NCI-H2227 (cell line): ENCODE measurements around the gene AFF3.
A peak's percentile ranks its signal among the peaks of the same experiment; 100 is the strongest.

Experiments used
- DNase-seq: peaks from one replicate; lab custom pipeline; 2025; ENCODE audit not compliant: unreplicated experiment; lab: John Stamatoyannopoulos, UW

The AFF3 gene

DNA sequence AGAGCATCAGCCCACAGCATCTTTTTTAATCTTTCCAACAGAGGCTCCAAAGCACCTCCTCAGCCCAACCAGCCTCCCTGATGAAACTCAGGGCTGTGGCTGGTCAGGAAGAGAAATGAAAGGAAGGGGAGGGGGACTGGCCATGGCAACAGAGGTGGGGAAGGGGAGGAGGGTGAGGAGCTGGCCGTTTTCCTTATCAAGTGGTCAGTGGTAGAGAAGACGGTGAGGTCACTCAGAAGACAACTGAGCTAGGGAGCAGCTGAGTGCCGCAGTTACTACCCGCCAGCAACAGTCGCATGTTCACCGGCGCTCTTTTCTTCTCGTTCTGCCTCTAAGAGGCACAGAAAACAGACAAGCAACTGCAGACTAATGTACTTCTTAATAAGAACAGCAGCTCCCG lies 97.4 kb downstream of the AFF3 start:
- DNase-seq, result peak; percentile 41

DNA sequence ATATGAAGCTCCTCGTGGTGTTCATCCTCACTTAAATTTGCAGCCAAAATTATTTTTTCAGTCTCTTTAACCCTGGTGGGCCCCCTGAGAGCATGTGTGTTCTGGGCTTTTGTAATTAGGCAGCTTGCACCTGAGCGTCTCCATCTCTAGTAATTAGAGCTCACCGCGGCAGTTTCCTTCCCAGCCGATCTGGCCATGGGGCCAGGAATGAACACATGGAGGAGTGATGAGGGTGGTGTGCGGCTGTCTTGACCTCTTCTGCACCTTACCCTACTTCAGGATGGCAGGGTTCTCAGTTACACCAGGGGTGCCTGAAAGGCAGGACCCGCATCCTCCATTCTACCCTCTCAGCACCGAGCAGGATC lies 98.5 kb downstream of the AFF3 start:
- peak; percentile 13 for DNase-seq

DNA sequence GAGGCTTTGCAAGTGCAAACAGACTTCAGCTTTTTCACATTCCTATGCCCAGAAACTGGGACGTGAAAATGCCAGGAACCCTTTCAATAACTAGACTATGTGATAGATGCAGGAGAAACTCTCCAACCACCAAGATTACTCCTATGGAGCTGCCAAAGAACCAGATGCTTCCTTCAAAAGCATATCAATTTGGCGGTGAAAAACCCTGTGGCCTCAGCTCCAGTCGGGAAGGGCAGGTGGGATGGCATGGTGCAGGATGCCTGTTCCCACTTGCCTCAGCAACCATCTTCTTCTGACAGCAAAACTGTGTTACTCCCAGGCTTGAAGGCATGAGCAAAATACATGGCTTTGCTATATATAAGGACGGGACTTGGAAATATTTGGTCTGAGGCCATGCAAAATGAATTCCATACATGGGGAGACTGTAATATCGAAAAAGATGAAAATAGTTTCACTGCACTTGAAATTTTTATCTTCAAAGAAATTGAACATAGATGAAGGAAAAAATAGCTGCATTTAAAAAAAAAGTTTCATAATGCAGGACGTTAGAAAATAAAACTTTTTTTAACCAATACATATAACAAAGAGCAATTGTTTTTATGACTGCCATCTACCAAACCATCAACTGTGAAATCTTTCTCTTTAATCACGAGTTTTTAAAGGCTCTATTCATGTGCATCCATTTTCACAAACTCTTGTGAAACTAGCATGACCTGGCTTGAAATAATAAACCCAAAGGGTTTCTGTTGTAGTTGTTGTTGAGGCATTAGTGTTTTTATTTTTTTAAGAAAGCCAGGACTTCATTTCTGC lies 99.1 kb downstream of the AFF3 start:
- no peak for DNase-seq

DNA sequence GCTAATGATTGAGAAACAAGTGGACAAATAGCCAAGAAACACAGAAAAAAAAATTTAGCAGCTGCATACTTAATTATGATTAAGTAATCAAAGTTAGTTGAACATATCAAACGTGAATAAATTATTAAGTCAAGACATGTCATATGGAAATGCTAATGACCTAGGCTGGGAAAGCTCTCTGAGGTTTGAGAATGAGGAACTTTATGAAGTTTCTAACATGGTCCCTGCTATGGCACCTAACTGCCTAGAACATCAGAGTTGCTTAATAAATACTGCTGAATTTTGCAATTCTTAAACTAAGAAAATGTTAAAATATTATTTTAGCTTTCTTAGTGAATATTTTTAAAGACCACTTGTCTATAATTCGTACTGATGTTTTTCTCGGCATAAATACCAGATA lies 99.8 kb downstream of the AFF3 start:
- no peak for DNase-seq

DNA sequence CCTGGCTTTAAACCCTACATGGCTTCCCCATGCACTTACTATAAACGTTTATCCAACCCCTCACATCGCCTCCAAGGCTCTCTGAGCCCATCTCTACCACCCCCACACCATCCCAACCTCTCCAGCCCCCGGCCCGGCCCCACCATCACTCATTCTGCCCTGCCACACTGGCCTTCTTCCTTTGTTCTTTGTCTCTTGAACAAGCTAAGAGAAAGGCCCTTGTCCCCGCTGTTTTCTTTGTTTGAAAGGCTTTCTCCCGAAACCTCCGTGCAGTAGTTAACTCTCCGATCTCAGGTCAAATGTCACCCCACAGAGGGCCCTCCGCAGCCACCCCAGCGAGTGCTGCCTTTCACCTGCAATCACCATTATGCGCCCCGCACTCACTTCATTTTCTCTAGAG lies 100.4 kb downstream of the AFF3 start:
- peak; percentile 51 for DNase-seq

DNA sequence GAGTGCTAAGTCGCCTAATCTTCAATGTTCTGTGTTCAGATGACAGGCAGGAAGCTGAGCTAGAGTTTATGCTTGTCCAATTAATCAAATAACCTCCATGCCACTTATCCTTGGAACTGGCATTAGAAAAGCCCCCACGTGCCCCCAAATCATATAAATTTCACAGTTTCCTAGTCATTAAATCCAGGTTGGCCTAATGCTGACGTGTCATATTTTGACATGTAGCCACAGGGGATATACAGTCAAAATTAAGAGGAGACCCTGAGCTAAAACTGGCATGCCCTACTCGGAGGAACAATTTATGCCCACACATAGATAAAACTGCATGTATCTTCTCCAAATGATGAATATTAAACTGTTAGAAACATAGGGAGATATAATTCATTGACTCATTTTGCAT lies 101.0 kb downstream of the AFF3 start:
- no peak for DNase-seq

DNA sequence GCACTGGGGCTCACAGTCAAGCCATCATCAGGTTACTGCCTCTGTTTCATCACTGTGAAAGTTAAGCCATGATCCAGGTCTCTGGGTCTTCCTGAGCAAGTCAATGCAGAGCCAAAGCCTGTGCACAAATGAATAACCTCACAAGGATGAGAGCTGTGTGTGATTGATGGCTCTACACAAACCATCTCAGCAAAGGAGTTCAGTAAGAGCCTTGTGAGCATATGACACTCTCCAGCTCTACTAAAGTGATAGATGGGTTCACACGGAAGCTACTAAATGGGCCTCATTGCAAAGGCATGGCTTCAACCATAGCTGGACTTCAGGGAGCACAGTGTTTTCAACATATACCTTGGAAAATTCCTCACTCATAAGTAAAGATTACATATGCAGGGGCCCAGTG lies 101.5 kb downstream of the AFF3 start:
- DNase-seq, result peak; percentile 16

DNA sequence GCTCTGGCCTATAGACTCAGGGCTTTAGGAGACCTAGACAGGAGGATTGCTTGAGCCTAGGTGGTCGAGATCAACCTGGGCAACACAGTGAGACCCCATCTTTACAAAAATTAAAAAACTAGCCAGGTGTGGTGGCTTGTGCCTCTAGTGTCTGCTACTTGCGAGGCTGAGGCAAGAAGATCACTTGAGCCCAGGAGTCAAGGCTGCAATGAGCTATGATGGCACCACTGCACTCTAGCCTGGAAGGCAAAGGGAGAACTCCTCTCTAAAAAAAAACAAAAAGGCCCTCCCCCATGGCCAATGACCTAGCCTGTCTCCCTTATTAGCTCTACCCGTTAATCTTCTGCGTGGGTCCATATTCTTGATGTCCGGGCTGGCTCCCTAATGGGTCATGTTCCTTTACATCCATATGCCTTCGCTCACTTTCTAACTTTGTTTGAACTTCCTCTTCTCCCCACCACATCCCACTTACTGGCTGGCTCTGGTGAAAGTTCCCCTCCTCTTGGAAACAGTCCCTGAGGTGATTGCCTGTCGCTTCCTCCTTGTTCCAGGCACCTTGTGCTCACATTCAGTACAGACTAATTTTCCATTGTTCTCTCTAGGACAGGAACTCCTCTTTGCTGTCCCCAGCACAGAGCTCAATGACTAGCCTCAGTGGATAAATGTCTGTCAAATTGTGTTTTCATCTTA lies 103.0 kb downstream of the AFF3 start:
- DNase-seq, result no peak

DNA sequence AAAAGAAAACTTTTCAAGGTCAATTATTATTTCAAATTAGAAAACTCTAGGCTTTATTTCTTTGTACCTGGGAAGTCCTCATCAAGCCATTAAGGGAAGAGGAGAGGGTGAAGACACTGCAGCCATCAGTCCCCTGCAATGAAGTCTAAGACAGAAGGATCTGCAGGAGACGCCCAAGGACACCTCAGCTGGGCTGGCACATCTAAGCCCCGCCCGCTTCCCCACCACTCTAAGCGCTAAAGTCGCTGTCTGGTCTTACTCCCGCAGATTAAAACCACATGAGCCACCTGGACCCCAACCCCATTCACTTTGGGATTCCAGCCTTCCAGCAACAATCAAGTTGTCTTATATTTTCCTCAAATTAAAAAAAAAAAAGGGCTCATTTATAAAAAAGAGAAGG lies 104.4 kb downstream of the AFF3 start:
- DNase-seq, result peak; percentile 13

DNA sequence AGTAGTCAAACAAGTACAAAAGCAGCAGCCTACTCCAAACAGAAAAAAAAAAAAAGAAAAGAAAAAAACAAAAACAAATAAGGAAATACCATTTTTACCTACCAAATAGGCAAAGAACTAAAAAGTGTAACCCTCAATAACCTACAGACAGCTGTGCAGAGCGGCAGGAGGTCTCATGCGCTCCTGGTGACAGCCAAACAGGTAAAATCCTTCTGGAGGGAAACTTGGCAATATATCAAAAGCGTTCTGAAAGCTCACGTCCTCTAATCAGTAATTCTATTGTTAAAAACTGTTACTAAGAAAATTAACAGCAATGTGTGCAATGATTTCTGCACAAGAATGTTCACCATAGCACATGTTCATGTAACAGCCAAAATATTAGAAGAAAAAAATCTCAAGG lies 105.6 kb downstream of the AFF3 start:
- no peak for DNase-seq

DNA sequence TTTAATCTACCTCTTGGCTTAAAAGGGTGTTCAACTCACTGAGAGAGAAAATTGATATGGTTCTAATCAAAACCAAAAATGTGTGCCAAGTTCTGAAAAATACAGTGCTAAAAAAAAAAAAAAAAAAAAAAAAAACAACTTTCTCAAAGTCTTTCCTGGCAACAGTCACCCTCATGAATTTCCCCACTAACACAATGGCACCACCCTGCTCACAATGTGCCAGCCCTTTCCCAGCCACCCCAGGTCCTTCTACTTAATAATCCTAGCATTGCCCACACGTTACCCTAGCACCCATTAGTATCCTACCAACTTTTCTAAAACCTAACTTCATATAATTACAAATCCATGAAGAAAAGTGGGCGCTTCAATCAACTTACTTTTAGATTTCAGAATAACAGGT lies 106.4 kb downstream of the AFF3 start:
- DNase-seq, result no peak

DNA sequence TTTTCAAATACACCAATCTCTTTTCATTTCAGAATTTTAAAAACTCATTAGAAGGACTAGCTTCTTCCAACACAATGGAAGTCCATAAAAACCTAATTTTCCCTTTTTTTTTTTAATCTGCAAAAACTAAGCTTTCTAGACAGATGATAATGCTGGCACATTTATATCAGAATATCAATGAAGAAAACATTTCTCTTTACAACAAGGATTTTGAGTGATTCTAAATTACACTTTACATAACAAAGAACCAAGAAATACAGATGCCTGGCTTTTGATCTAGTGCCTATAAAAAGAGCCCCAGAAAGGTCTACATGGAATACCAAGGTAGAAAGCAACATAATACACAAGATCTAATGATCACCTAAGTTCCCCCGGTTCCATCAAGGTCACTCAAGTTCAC lies 108.0 kb downstream of the AFF3 start:
- DNase-seq, result no peak

DNA sequence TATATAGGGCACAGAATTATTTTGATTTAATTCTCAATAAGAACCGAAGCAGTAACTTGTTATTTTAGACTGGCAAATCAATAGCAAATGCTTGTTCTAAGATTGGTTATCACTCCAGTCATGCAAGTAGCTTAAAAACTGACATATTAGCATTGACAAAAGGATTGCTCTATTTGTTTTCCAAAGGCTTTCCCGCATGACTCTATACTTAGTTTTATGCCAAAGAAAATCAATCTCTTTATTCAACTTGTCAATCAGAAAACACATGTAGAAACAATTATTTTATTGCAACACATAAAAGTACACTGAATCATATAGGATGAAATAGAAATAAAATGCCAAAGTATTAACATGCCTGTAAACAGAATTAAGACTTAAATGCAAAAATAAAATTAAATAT lies 108.4 kb downstream of the AFF3 start:
- no peak for DNase-seq

DNA sequence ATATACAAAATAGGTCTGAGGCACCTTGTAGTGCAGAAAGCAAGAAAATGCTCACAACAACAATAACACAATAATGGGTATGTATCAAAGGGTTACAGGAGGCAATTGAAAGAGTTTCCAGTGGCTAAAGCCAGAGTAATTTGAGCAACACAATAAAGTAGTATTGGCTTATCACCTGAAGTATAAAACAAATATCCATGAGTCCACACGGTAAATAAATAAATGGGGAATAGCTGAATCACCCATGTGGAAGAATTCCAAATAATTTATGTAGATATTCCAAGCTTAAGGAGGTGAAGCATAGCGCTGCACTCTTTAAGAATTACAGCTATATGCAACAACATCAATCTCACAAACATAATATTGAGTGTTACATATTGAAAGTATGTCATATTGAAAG lies 110.8 kb downstream of the AFF3 start:
- no peak for DNase-seq

DNA sequence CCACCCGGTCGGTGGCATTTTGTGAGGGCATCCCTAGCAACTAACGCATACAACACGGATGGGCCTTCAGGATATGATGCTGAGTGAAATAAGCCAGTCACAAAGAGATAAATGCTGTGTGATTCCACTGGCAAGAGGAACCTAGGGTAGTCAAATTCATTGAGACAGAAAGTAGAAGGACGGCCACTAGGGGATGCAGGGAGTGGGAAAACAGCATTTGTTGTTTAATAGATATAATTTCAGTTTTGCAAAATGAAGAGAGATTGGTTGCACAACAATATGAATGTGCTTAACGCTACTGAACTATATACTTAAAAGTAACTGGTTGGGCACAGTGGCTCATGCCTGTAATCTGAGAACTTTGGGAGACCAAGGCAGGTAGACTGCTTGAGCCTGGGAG lies 112.9 kb downstream of the AFF3 start:
- DNase-seq, result no peak

DNA sequence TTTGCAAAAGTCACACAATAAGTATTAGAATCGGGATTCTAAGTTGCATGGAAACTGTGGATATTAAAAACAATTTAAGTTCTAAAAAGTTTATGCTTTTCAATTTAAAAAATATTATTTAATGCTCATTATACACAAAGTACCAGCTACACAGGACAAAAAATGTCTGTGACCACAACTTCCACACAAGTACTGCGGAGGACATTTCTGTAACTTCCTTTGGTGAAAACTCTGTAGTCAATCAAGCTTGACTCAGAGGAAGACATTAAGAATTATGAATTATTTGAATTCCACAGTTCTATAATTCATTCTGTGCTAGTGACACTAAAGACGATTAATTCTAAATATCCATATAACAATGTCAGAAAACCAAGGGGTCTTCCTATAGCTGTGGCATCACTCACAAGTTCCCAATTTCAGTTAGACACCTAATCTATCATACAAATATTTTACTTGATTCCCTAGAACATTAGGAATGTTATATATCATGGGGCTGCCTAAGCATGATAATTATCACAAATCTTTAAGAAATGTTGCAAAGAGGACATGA lies 120.5 kb downstream of the AFF3 start:
- no peak for DNase-seq

DNA sequence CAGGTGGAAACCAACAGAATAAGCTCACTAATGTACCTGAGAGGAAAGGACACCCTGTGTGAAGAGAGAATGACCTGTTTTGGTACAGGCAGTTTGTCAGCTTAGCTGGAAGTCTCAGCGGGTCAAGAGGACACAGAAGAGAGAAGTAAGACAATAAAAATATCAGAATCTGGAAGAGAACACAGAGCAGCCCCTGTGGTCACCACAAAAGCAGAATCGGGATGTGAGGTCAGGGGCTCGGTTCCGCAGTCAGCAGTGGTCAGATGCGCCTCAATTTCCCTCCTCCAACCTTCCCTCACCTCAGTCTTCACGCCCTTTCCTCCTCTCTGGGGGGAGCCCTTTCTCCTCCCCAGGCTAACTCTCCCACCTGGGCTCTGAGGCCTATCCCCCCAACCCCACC lies 122.9 kb downstream of the AFF3 start:
- DNase-seq, result no peak

DNA sequence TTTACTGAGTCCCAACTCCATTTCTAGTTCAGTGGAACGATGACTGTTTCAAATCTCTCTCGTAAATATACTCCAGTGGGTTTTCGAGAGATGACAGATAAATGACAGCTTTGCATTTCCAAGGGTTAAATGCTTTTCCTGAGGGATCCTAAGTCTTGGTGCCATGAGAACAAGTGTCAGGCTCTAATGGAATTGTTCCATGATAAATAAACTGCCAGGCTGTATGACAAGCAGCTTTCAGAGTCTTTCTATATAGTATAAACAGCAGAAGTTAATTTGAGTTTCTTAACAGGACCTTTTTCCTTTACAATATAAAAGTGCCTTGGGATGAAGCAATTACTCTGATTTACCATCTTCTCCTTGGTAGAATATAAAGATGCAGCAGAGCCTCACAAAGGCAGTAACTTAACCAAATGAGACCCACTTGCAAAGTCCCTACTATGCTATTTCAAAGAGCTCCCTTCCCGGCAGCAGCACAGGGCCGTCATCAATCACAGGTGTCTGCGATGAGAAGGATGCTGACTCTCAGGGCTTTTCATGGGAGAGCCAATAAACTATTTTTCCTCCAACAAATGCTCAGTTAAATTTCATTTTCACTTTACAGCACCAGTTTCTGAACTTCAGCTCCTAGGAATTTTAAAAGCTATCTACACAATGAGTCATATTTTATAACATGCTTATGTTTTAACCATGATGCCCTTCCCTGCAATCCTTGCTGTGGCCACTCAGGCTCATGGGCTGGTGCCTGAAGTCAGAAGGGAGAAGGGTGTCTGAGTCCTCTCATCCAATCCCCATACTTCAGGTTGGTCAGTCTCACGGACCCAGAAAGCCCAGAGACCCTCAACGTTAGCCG lies 123.8 kb downstream of the AFF3 start:
- DNase-seq, result no peak

DNA sequence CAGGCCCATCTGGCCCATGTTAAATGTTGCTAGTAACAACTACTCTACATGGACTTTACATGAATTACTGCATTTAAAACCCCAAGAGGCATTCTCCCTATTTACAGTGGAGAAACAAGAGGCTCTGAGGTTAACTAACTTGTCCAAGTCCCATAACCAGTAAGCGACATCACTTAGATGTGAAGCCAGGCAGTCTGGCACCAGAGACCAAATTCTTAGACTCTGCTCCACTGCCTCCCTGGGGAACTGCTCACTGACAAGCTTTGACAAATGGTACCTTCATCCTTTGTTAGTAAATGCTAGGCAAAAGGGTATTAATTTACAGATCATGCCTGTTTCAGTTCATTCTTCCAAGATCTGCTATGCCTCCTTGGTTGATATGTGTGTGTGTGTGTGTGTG lies 124.8 kb downstream of the AFF3 start:
- DNase-seq, result peak; percentile 25

DNA sequence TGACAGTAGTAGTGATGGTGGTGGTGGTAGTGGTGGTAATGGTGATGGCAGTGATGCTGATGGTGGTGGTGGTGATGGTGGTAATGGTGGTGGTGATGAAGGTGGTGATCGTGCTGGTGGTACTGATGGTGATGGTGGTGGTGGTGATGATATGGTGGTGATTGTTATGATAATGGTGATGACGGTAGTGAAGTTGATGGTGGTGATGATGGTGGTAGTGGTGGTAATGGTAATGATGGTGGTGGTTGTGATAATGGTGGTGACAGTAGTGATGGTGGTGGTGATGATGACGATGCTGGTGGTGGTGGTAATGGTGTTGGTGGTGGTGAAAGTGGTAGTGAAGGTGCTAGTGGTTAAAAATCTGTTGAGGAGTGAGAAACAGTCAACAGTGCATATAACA lies 125.6 kb downstream of the AFF3 start:
- no peak for DNase-seq

DNA sequence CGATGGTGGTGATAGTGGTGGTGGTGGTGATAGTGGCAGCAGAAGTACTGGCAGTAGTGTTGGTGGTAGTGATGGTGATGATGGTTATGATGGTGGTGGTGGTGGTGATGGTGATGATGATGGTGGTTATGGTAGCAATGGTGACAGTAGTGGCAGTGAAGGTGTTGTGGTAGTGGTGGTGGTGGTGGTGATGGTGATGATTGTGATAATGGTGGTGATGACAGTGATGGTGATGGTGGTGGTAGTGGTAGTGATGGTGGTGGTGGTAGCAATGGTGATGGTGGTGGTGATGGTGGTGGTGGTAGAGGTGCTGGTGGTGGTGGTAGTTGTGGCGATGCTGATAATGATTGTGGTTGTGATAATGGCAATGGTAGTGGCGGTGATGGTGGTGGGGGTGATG lies 126.5 kb downstream of the AFF3 start:
- DNase-seq, result no peak
